Fibroblast of lung (primary cell): ENCODE measurements around the gene STARD4. TPM values are rescaled to one million over a fixed set of nuclear protein-coding genes. Genes with fewer than 3 reads are reported as not detected.

Experiments
- DNase-seq, 2 donors: peaks; one replicate each; pipeline versions ENCODE4 v3.0.0 to v3.0.0-alpha.2; 2010; ENCODE audit warnings: low read depth in 2 of 2
- H2AFZ ChIP-seq: 2 replicates; pipeline ENCODE4 v1.5.1; 2012; ENCODE audit warnings: low read length, control low read depth, inconsistent platforms
- H3K27ac ChIP-seq: 2 replicates; pipeline ENCODE4 v1.5.1; 2011; ENCODE audit warnings: low read length, control low read depth; ENCODE audit not compliant: insufficient read depth
- H3K27me3 ChIP-seq: 2 replicates; pipeline ENCODE4 v1.5.1; 2011; ENCODE audit warnings: mild to moderate bottlenecking, low read length; ENCODE audit not compliant: control insufficient read depth, insufficient read depth
- H3K36me3 ChIP-seq: 2 replicates; pipeline ENCODE4 v1.5.1; 2011; ENCODE audit warnings: low read length; ENCODE audit not compliant: control insufficient read depth, insufficient read depth
- H3K4me1 ChIP-seq: 2 replicates; pipeline ENCODE4 v1.5.1; 2011; ENCODE audit warnings: low read length; ENCODE audit not compliant: control insufficient read depth, insufficient read depth; ENCODE audit errors: extremely low read depth
- H3K4me2 ChIP-seq: 2 replicates; pipeline ENCODE4 v1.5.1; 2011; ENCODE audit warnings: low read length, control low read depth; ENCODE audit not compliant: insufficient read depth; ENCODE audit errors: extremely low read depth
- H3K4me3 ChIP-seq, 4 experiments: fragments of 200-600 bp in 1 of 4; sonication (generic) in 1 of 4; replicated peaks in 1 of 4; 2 replicates each; pipeline ENCODE4 v1.5.1; 2011 to 2016; ENCODE audit warnings: low read length in 4 of 4, low read depth in 3 of 4, mild to moderate bottlenecking in 3 of 4, control low read depth in 2 of 4, inconsistent platforms in 1 of 4, mixed read lengths in 1 of 4; ENCODE audit not compliant: insufficient read depth in 1 of 4; ENCODE audit errors: control extremely low read depth in 1 of 4
- H3K79me2 ChIP-seq: 2 replicates; pipeline ENCODE4 v1.5.1; 2012; ENCODE audit warnings: mild to moderate bottlenecking, low read length, inconsistent platforms; ENCODE audit not compliant: control insufficient read depth, insufficient read depth
- H3K9ac ChIP-seq: 2 replicates; pipeline ENCODE4 v1.5.1; 2011; ENCODE audit warnings: mild to moderate bottlenecking, low read length, control low read depth; ENCODE audit not compliant: insufficient read depth
- H3K9me3 ChIP-seq: 2 replicates; pipeline ENCODE4 v1.5.1; 2012; ENCODE audit warnings: low read depth, low read length; ENCODE audit not compliant: control insufficient read depth, insufficient read depth
- H4K20me1 ChIP-seq: 2 replicates; pipeline ENCODE4 v1.5.1; 2011; ENCODE audit warnings: low read length; ENCODE audit not compliant: control insufficient read depth, insufficient read depth; ENCODE audit errors: extremely low read depth
- EZH2 ChIP-seq: IDR thresholded peaks from 2 replicates; pipeline ENCODE4 v1.5.1; 2012; ENCODE audit warnings: low read length, control low read depth, mild to moderate bottlenecking; ENCODE audit errors: missing control alignments
- polyA plus RNA-seq, 2 donors: library from polyadenylated mRNA; depleted of rRNA in 1 of 2; stranded (reverse) in 1 of 2; unstranded in 1 of 2; fragments of >200 nt; gene quantifications; 2 replicates each; pipeline ENCODE4 v1.2.1, GENCODE V29; 2011 to 2012; ENCODE audit warnings: missing spikeins in 1 of 2
- total RNA-seq: library from RNA; depleted of rRNA; stranded (reverse); fragments of >200 nt; gene quantifications from 2 replicates; pipeline ENCODE4 v1.2.1, GENCODE V29; 2014
- TF ChIP-seq, protein P1 (sequence below), 2 donors: IDR thresholded peaks in 1 of 2; conservative IDR thresholded peaks in 1 of 2; 1 replicate in 1 of 2; 2 replicates in 1 of 2; pipeline ENCODE4 v1.5.1; 2011 to 2012; ENCODE audit warnings: low read length in 2 of 2, control low read depth in 1 of 2, inconsistent platforms in 1 of 2, low read depth in 1 of 2, mild to moderate bottlenecking in 1 of 2

Gene STARD4
- total and polyA plus RNA-seq, 2 donors (not counting 1 experiment from before 2014, with no cell fraction given), result 74.6 to 154 TPM

DNA sequence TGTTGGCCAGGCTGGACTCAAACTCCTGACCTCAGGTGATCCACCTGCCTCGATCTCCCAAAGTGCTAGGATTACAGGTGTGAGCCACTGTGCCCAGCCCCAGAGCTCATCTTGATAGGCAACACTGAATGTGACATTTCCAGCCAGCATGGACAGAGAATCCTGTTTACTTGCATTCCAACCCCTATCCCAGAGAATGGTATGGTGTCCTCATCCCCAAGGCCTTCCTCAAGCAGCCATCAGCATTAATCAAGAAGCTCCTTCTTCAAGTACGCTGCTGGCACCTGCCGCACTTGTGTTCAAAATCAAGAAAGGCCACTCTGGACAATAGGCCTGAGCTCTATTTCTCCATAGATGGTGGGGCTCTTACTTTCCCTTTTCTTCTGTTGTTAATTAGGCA is 40.2 kb downstream of the STARD4 start:
- H3K27ac ChIP-seq, result no peak overlapping the region
- H3K27me3 ChIP-seq, result no peaks in the 10 kb centered on the region
- H3K9ac ChIP-seq, result no peak overlapping the region
- no peaks in the 10 kb centered on the region for H3K36me3 ChIP-seq
- no peak overlapping the region for H2AFZ ChIP-seq
- H3K4me1 ChIP-seq, result no peaks in the 10 kb centered on the region
- H3K79me2 ChIP-seq, result no peaks in the 10 kb centered on the region
- no peaks in the 10 kb centered on the region for H3K9me3 ChIP-seq
- no peaks in the 10 kb centered on the region for H4K20me1 ChIP-seq
- no peak for DNase-seq
- no peak overlapping the region for H3K4me3 ChIP-seq
- no peak overlapping the region for H3K4me2 ChIP-seq
- TF ChIP-seq, protein P1, sequence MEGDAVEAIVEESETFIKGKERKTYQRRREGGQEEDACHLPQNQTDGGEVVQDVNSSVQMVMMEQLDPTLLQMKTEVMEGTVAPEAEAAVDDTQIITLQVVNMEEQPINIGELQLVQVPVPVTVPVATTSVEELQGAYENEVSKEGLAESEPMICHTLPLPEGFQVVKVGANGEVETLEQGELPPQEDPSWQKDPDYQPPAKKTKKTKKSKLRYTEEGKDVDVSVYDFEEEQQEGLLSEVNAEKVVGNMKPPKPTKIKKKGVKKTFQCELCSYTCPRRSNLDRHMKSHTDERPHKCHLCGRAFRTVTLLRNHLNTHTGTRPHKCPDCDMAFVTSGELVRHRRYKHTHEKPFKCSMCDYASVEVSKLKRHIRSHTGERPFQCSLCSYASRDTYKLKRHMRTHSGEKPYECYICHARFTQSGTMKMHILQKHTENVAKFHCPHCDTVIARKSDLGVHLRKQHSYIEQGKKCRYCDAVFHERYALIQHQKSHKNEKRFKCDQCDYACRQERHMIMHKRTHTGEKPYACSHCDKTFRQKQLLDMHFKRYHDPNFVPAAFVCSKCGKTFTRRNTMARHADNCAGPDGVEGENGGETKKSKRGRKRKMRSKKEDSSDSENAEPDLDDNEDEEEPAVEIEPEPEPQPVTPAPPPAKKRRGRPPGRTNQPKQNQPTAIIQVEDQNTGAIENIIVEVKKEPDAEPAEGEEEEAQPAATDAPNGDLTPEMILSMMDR (conservative IDR thresholded peaks at IDR 0.05 in 1 of 2, IDR thresholded peaks at IDR 0.05 in 1 of 2; ENCODE audit: low read depth in 1 of 2, low read length in 2 of 2), result no peak
- TF ChIP-seq EZH2, result no peak

DNA sequence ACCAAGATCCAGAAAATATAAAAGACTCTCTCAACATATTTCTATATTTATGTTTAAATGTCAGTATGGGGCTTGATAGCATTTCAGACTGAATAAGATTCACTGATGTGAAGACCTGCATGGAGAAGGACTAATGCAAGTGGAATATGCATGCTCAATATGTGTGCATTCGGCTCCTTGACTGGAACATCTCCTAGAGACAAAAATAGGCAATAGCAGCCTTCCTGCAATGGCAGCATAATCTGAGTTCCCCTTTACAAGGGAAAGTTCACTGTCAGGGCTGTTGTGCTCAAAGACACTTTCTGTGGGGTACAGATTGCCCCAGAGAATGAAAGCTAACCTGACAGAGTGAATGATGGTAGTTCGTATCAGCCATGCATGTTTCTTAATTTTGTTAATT is 42.4 kb downstream of the STARD4 start:
- no peak overlapping the region for H3K27ac ChIP-seq
- peak in 1 of 2 donors; percentile 17 for DNase-seq
- H3K9ac ChIP-seq, result no peak overlapping the region

DNA sequence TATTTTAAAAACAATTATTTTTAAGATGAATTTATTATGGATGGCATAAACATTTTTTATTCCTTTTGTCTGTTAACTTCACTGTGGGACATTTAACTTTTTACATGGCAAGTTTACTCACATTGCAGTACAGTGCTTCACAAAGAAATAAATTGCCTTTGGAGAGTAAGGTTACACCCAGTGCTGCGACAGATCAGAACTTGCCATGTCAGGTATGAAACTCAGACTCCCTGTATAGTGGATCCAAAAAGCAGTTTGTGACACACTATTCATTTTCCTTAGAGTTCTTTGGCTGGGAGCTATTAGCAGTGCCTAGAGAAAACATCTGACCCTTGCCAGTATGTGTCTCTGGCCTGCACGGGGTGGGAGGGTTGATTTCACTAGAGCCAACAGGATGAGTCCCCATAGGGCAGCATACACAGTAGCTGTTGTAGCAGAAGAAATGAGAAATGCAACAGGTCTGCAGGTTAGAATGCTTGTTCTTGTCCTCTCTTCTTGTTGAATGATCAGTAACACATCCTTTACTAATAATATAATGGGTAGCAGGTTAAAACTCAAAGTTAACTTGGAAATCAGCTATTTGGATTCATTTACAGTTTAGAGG is 42.9 kb downstream of the STARD4 start:
- Histone ChIP-seq H3K4me2 (no peak overlapping the region), H3K36me3 (no peaks in the 10 kb centered on the region), H3K4me1 (no peaks in the 10 kb centered on the region), H2AFZ (no peak overlapping the region), H3K4me3 (no peak overlapping the region), H3K9ac (no peak overlapping the region), H3K27ac (no peak overlapping the region), H3K79me2 (no peaks in the 10 kb centered on the region), H3K9me3 (no peaks in the 10 kb centered on the region), H3K27me3 (no peaks in the 10 kb centered on the region), H4K20me1 (no peaks in the 10 kb centered on the region)
- DNase-seq, result no peak
- no peak for TF ChIP-seq EZH2
- TF ChIP-seq, protein P1 (conservative IDR thresholded peaks at IDR 0.05 in 1 of 2, IDR thresholded peaks at IDR 0.05 in 1 of 2; ENCODE audit: low read depth in 1 of 2, low read length in 2 of 2), result no peak

More for the DNA sequence above, 42.4 kb downstream of the STARD4 start:
- no peak overlapping the region for H2AFZ ChIP-seq
- H3K4me2 ChIP-seq, result no peak overlapping the region
- no peaks in the 10 kb centered on the region for H3K9me3 ChIP-seq
- H3K36me3 ChIP-seq, result no peaks in the 10 kb centered on the region
- no peaks in the 10 kb centered on the region for H3K27me3 ChIP-seq
- H4K20me1 ChIP-seq, result no peaks in the 10 kb centered on the region
- no peak for TF ChIP-seq EZH2
- TF ChIP-seq, protein P1 (conservative IDR thresholded peaks at IDR 0.05 in 1 of 2, IDR thresholded peaks at IDR 0.05 in 1 of 2; ENCODE audit: low read depth in 1 of 2, low read length in 2 of 2), result peak; percentile 37 to 39
- H3K4me1 ChIP-seq, result no peaks in the 10 kb centered on the region
- H3K79me2 ChIP-seq, result no peaks in the 10 kb centered on the region
- H3K4me3 ChIP-seq, result no peak overlapping the region
